ENCODE measurements around the gene PKN1.
"Not testable (repeated sequence)": the region's sequence is repeated elsewhere in the genome, so short reads cannot be mapped to it uniquely, and the experiment has no call there.

The PKN1 gene

DNA sequence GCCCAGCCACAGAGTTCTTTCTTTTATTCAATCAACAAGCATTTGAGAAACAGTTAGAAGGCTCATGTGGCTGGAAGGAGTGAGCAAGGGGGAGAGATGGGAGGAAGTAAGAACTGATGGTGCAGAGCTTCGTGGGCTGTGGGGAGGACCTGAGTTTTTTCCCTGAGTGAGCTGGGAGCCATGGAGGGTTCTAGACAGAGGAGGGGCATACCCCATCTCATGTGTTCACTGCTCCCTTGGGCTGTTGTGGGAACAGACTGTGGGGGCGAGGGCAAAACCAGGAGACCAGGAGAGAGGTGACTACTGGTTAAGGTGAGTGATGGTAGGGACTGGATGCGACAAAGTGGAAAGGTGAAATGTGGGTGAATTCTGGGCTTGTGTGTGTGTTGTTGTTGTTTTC, 2.4 kb upstream of the PKN1 start:
- DNase-seq (ENCODE audit: low spot score) = no peak

DNA sequence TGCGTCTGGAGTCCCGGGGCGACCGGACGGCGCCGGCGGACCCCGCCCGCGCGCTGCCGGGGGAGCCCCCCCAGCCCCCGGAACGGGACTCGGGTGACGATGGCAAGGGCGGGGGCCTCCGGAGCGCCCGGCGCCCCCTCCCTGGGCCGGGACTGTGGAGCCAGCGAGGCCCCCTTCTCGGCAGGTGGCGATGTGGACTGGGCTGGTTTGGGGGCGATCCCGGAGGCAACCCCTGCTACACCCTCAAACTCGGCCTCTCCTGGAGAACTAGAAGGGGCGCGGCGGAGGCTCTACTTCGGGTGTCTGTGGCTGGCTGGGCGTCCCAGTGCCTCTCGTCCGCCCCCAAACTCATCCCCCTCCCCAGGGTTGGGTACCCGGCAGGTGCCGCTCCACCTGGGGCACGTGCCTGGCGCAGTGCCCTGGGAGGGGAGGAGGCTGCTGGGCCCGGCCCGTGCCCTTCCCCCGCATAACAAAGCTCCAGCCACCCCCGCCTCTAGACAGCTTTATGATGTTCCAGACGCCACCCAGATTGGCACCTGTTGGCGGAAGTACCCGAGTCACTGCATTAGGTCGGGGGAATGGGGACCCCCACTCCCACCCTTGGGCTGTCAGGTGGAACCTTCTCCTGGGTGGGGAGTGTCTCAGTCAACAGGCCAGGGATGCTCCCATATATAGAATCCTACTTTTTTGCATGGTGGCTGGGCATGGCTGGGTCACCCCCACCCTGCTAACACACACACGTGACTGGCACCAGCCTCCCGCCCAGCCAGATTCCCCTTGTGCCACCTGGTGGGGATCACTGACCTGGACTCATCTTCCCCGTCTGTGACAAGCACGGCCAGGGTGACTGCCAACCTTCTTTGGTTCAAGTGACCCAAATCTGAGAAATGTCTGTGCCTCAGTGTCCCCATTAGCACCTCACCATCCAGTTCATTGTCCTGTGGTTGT, 722 bp downstream of the PKN1 start:
- DNase-seq (ENCODE audit: low spot score) = no peak

DNA sequence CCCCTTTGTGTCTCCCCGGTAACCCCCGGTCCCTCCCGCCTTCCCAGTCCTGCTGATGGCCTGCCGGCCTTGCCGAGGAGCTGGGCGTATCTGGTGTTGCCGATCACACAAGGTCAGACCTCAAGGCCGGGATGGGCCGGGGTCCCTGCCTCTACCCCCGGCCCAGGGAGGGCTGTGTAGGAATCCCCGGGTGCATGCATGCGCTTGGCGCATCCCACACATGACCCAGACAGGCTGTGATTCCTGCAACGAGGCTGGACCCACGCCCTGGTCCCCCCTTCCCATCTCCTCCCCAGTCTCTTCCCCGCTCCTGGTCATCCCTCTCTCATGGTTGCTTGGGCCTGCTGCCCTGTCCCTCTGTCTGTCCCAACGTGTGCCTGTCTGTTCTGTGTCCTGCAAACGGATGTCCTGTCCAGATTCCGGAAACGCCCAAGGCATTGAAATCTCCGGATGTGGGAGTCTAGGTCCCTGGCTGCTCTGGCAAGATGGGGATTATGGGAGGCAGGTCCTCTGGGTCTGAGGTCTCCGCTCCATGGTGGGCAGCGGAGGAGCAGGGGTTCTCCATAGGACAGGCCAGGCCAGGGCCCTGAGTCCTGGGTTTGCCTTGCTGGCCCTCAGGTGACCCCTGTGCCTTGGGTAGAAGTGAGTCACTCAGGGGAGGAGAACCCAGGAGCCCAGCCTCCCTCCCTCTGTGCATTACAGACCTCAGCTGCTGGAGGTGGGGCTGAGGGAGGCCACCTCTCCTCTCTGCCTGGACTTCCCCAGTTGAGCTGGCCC, 1.6 kb downstream of the PKN1 start:
- peak; percentile 75 for DNase-seq (ENCODE audit: low spot score)

DNA sequence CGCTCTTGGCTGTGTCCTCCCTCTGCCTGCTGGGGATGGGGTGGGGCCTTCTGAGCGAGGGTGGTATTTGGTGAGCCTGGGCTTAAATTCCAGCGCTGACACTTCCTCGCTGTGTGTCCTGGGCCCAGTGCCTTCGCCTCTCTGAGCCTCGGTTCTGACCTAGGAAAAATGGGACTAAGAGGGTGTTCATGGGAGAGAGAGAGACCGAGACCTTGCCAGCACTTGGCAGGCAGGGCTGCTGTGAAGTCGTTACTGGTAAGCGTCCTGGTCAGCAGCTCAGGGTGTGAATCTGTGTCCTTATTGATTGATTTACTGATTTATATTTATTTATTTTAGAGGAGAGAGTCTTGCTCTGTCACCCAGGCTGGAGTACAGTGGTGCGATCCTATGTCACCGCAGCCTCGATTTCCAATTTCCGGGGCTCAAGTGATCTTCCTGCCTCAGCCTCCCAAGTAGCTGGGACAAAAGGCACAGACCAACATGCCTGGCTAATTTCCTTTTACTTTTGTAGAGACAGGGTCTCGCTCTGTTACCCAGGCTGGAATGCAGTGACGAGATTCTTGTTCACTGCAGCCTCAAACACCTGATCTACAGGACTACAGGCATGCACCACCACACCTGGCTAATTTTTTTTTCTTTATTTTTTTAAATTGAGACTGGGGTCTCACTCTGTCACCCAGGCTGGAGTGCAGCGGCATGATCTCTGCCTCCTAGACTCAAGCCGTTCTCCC, 2.4 kb downstream of the PKN1 start:
- DNase-seq (ENCODE audit: low spot score) = no peak

DNA sequence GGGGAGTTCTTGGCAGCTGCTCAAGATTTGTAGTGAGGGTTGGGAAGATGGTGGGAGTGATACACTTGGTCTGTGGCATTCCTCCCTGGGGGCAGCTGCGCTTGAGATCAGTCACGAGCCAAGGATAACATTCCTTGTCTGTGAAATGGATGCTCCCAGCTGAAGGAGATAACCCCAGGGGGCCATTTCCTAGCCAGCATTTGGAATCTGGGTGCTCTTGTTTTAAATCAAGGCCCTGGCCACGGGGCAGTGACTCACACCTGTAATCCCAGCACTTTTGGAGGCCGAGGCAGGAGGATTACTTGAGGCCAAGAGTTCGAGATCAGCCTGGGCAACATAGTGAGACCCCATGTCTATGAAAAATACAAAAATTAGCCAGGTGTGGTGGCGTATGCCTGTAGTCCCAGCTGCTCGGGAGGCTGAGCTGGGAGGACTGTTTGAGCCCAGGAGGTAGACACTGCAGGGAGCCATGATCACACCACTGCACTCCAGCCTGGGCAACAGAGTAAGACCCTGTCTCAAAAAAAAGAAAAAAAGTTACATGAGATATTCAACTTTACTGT, 4.6 kb downstream of the PKN1 start:
- DNase-seq (ENCODE audit: low spot score) = no peak

DNA sequence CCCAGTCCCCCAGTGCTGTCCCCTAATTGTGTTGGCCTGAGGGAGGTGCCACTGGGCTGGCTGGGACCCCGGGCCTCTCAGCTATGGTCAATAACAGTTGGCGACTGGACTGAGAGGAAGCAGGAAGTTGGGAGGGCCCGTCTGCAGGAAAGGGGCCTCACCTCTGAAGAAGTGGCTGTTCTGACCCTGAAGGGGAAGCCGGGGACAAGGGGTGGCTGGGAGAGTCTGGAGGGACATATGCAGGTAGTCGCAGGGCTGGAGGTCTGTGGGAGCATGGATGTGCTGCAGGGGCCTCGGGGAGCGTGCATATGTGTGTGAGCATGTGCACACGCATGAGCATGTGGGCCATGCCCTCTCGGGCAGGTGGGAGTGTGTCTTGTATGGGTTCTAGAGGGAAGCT, 5.9 kb downstream of the PKN1 start:
- no peak for DNase-seq (ENCODE audit: low spot score)

DNA sequence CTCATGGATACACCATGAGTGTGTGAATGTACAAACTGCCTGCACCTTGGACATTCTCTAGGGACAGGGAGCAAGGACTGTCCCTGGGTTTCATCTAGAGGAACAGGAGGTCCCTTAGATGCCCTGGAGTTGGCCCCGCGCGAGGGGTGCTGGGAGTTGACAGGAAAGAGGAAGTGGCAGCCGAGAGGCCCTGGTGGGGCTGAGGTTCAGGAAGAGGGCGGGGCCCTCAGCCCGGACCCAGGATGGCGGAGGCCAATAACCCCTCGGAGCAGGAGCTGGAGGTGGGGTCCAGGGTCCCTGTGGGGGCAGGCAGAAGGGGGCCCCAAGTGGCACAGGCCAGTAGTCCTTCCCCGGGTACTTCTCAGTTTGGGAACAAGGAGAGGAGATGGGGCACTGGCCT, 6.9 kb downstream of the PKN1 start:
- no peak for DNase-seq (ENCODE audit: low spot score)

DNA sequence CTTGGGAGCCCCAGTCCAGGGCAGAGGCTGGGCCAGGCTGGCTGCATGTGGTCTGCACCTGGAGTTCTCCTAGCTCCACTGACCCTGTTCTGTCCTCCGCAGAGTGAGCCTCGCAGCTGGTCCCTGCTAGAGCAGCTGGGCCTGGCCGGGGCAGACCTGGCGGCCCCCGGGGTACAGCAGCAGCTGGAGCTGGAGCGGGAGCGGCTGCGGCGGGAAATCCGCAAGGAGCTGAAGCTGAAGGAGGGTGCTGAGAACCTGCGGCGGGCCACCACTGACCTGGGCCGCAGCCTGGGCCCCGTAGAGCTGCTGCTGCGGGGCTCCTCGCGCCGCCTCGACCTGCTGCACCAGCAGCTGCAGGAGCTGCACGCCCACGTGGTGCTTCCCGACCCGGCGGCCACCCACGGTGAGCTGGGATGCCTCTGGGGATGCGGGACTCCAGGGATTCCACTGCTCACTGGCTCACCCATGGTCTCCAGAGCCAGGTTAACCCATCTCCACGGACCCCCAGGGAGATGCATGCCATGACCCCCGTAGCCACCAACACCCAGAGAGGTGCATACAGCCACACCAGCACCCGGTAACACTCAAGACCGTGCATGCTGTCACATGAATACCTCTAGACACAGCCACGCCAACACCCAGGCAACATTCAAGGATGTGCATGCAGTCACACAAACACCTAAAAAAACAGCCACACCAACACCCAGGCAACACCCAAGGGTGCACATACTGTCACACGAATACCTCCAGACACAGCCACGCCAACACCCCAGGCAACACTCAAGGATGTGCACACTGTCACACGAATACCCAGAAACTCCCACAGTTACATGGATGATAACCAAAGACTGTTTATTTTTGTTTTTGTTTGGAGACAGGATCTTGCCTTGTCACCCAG, 8.2 kb downstream of the PKN1 start:
- DNase-seq (ENCODE audit: low spot score) = no peak

DNA sequence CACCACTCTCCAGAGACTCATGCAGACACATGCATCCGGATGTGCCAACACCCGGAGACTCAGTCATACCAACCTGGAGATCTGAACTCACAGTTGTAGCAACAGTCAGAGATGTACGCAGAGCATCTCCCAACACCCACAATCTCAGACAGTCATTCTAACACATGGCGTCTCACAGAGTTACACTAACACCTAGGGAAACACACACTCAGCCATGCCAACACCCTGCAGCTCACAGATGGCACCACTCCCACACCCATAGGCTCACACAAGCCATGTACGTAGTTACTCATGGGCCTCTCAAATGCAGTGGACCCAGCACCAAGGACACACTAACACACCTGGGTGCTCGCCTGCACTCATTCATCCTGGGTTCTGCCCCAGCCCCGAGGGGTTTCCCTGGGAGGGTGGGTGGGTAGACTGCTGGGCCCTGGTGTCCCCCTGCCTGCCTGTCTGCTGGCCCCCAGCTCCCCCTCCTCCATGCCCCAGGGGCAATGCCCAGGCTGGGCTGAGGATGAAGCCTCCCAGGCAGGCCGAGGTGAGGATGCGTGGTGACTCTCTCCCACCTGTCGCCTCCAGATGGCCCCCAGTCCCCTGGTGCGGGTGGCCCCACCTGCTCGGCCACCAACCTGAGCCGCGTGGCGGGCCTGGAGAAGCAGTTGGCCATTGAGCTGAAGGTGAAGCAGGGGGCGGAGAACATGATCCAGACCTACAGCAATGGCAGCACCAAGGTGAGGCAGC, 10.0 kb downstream of the PKN1 start:
- no peak for DNase-seq (ENCODE audit: low spot score)

DNA sequence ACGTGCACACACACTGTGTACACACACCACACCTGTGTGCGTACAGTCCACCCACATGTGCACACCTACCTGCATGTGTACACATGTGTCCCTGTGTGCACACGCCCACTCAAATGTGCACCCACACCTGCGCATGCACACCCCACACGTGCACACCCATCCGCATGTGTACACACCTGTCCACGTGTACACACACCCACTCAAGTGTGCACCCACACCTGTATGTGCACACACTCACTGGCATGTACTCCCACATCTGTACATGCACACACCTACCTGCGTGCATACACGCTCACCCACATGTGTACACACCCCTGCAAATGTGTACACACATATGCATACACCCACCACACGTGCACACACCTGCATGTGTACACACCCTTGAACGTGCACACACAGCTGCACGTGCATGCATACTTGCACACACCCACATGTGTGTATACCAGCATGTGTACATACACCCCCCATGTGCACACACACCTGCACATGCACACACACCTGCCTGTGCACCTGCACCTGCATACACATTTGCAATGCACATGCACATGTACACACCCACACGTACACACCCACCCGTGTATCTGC, 10.6 kb downstream of the PKN1 start:
- DNase-seq (ENCODE audit: low spot score) = no peak

DNA sequence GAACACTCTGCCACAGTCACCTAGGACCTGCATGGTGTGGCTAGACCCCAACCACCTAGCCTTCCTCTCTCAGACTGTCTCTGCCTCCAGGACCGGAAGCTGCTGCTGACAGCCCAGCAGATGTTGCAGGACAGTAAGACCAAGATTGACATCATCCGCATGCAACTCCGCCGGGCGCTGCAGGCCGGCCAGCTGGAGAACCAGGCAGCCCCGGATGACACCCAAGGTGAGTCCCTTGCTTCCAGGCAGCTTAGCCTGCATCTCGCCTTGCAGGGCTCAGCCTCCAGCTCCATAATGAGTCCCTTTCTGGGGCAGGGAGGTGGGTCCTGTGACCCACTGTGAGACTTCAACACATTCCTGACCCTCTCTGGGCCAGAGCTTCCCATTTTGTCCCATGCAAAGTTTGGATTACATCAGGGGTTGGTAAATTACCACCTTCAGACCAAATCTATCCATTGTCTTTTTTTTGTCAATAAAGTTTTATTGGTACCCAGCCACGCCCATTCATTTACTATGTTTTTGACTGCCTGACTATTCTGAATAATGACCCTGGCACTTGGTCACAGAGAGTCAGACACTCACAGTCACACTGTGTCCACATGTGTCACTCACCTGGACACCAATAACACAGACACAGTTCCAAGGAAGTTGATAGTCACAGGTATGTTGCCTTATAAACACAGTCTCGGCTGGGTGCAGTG, 13.4 kb downstream of the PKN1 start:
- no peak for DNase-seq (ENCODE audit: low spot score)

DNA sequence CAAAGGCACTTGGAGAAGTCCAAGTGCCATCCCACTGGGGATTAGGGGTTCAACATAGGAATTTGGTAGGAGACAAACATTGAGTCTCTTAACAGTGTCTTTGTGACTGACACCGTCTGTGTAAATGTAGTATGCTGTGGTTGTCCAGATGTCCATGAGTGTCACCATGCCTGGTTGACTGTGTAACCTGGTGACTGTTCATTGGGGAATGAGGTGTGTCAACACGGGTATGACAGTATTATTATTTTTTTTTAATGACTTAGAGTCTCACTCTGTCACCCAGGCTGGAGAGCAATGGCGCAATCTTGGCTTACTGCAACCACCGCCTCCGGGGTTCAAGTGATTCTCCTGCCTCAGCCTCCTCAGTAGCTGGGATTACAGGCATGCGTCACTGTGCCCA, 16.2 kb downstream of the PKN1 start:
- DNase-seq (ENCODE audit: low spot score) = no peak

DNA sequence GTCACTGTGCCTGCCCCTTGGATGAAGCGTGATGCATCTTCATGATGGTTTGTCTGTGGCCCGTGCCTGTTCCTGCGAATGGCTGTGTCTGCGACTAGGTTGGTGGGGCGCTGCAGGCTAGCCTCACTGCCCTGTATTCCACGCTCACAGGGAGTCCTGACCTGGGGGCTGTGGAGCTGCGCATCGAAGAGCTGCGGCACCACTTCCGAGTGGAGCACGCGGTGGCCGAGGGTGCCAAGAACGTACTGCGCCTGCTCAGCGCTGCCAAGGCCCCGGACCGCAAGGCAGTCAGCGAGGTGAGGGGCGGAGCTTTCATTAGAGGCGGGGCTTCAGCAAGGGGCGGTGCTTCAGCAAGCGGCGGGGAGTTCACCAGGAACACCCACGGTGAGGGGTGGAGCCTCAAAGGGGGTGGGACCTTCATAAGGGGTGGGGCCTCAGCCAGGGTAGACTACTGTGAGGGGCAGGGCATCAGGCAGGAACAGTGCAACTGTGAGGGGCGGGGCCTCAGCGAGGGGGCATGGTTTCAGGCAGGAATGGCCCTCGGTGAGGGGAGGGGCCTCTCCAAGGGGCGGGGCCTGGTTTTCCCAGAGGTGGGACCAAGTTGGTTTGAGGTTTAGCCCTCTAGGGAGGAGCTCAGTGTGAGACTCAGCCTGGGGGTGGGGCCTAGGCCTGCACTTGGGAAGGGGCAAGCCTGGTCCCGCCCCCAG, 17.2 kb downstream of the PKN1 start:
- peak; percentile 78 for DNase-seq (ENCODE audit: low spot score)

DNA sequence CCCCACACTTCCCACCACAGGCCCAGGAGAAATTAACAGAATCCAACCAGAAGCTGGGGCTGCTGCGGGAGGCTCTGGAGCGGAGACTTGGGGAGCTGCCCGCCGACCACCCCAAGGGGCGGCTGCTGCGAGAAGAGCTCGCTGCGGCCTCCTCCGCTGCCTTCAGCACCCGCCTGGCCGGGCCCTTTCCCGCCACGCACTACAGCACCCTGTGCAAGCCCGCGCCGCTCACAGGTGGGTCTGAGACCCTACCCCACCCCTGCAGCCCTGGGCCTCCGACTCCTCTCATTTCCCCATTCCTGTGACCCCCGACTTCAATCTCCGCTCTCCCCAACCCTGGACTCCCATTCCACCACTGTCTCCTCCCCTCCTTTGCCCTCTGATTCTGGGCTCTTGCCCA, 17.8 kb downstream of the PKN1 start:
- DNase-seq (ENCODE audit: low spot score) = no peak

DNA sequence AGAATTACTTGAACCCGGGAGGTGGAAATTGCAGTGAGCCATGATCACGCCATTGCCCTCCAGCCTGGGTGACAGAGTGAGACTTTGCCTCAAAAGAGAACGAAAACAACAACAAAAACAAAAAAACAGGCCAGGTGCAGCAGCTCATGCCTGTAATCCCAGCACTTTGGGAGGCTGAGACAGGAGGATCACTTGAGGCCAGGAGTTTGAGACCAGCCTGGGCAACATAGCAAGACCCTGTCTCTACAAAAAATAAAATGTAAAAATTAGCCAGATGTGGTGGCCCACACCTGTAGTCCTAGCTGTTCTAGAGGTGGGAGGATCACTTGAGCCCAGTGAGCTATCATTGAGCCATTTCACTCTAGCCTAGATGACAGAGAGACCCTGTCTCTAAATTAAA, 19.2 kb downstream of the PKN1 start:
- not testable (repeated sequence) for DNase-seq (ENCODE audit: low spot score)

DNA sequence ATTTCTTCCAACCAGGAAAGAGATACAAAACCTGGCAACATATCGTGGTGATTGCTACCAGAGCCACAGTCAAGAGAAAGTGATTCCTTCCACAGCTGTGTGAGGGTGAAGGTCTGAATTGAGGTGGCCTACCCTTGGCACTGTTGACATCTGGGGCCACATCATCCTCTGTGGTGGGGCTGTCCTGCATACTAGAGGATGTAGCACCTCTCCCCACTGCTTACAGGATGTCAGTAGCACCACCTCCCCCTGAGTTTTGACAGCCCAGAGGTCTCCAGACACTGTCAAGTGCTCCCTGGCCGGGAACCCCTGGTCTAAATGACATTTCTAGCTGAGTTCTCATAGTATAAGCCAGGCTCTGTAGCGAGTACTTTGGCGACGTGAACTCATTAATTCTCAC, 26.6 kb downstream of the PKN1 start:
- no peak for DNase-seq (ENCODE audit: low spot score)

DNA sequence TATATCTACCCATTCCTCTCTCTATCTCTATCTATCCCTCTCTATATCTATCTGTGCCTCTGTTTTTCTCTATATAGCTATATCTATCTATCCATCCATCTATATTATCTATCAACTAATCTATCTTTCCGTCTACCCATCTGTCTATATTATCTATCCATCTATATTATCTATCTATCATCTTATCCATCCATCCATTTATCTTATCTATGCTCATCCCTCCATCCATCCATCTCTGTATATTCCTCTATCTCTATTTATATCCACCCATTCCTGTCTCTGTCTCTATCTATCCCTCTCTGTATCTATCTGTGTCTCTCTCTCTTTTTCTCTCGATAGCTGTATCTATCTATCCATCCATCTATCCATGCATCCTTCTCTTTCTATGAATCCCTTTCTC, 27.8 kb downstream of the PKN1 start:
- no peak for DNase-seq (ENCODE audit: low spot score)

DNA sequence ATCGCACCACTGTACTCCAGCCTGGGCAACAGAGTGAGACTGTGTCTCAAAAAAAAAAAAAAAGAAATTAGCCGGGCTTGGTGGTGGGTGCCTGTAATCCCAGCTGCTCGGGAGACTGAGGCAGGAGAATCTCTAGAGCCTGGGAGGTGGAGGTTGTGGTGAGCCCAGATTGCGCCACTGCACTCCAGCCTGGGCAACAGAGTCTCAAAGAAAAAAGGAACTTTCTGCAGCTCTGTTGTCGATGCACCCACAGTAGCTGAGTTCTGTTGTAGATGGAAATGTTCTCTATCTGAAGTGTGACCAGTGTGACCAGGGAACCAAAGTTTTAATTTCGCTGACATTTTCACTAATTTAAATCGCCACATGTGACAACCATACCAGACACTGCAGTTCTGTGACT, 29.3 kb downstream of the PKN1 start:
- not testable (repeated sequence) for DNase-seq (ENCODE audit: low spot score)

DNA sequence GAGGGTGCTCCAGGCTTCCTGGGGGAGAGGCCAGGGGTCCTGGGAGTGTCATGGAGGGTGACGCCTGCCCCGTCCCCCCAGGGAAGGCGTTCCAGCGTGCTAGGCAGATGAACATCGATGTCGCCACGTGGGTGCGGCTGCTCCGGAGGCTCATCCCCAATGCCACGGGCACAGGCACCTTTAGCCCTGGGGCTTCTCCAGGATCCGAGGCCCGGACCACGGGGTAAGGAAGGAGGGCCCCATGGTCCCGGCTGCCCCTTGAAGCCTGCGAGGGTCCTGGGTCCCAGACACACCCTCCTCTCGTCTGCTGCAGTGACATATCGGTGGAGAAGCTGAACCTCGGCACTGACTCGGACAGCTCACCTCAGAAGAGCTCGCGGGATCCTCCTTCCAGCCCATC, 30.6 kb downstream of the PKN1 start:
- DNase-seq (ENCODE audit: low spot score) = no peak
